Large intestine (tissue), 1 donor: ENCODE results near the gene GKN1. TPM values are rescaled to one million over a fixed set of nuclear protein-coding genes. Genes with fewer than 3 reads are reported as not detected.

Experiments used
- polyA plus RNA-seq: library from polyadenylated mRNA; unstranded; fragments of 120-200 nt; gene quantifications from one replicate; pipeline ENCODE4 v1.2.1, GENCODE V29; 2013

The GKN1 gene
- polyA plus RNA-seq, 1 donor, result not detected

Other genes starting within 250 kb of the GKN1 start
- gene ARHGAP25, start 239.8 kb upstream of the GKN1 start, polyA plus RNA-seq, result 3.5 TPM
- not detected for gene BMP10, start 103.2 kb upstream of the GKN1 start, polyA plus RNA-seq
- 0.10 TPM for gene GKN2, start 21.7 kb upstream of the GKN1 start, polyA plus RNA-seq
- 29.6 TPM for gene ANTXR1, start 38.5 kb downstream of the GKN1 start, polyA plus RNA-seq